Measurements from ENCODE around the gene ACAN.
A peak's percentile ranks its signal among the peaks of the same experiment; 100 is the strongest.
"Not testable (repeated sequence)": the region's sequence is repeated elsewhere in the genome, so short reads cannot be mapped to it uniquely, and the experiment has no call there.

Gene ACAN

DNA sequence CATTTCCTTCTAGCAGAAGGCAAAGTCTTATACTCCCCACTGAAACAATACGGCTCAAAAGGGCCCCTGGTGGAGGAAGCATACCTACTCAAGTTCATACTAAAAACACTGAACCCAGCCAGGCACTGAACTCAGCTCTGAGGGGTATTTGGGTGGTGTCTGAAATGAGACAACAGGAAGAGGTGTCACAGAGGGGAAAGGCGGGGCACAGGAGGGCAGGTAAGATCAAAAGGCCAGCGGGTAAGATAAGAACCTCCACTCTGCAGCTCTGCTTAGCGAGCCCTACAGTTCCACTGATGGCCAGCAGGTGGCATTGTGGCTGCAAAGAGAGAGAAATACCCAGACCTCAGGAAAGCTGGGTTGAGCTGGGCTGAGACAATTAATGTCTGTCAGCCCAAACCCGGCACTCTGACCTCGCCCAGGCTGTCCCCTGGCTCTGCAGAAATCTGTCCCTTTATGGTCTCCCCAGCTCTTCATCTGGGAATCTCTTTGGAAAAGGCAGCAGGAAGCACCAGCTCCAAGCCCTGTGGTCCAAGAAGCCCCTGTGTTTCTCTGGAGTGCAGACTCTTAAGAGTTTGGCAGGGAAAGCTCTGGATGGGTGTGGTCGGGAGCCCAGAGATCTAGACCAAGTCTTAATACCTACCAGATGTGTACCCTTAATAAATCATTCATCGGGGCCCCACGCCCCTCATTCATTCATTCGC is 101.5 kb downstream of the ACAN start:
- peak; percentile 93 for DNase-seq

DNA sequence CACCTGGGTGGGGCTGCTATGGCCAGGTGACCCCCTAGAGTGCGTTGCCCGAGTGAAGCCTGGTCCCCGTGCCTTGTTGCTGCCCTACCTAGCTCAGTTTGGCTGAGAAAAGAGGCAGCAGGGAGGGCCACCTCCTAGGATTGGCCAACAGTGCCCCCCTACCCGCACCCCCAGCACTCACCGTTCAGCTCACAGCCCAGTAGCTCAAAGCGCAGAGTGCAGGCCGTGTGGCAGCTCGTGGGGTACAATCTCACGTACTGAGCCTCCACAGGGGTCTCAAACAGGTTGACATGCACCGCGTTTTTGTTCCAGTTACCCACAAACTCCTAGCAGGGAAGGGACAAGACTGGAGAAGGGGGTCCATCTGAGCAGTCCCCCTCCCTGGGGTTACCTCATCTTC is 102.3 kb downstream of the ACAN start:
- DNase-seq: no peak

DNA sequence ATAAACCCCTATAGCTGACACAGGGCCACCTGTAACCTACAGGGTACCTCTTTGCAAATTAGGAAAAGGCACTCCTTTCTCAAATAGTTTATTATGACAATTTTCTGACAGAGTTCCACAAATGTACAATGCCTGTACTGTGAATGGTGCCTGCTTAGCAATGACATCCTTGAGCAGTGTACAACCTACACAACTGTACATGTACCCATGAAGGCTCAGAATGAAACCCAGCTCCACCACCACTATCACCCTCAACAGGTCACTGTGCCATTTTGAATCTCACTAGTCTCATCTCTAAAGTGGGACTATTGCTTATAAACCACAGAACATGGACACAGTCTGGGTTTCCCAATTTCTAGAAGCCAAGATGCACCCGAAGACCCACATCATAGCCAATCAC is 102.9 kb downstream of the ACAN start:
- no peak for DNase-seq

DNA sequence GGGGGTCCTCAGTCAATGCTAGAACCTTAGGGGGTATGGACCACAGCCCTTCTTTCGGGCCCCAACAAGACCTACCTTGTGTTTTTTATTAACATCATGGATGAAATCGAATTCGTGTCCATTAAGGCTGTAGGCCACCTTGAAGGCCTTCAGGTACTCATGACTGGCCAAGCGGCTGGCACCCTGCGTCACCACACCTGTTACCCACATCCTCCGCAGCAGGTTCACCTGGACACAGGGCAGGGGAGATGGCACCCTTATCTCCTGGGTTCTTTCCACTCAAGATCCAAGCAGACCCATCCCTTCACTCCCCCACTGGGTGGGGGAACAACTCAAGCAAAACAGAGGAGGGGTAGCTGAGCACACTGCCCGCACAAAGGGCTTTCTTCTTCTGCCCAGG is 103.3 kb downstream of the ACAN start:
- no peak for DNase-seq

DNA sequence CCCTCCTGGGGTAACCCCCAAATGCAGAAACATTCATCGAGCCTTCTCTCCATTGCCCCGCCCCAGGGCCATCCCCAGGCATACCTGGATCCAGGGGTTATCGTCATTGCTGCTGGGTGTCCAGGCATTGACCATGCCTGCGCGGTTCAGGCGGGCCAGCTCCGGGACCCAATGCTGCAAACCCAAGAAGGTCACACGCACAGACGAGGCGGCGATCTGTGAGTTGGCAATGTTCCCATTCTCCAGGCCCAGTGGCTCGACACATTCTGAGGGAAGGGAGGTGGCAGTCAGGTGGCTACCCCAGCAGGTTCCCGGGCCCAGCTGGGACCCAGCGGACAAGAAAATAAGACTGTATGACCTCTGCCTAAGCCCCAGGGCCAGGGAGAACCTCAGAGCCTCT is 103.9 kb downstream of the ACAN start:
- DNase-seq: no peak

DNA sequence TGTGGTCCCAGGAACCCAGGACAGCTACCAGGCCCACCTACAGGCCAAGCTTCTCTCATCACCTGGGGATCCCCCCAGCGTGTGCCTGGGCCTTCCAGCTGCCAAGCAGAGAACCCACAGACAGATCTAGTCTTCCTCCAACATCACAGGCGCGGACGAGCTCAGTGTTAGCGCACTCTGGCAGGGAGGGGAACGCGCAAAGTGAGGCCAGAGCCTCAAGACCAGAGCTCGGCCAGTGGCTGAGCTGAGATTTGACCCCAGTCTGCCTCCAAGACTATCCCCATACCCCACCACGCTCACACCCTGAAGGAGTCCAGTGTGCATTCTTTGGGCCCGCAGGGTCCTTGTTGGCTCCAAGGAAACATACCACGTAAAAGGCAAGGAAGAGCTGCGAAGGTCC is 104.9 kb downstream of the ACAN start:
- DNase-seq: no peak

DNA sequence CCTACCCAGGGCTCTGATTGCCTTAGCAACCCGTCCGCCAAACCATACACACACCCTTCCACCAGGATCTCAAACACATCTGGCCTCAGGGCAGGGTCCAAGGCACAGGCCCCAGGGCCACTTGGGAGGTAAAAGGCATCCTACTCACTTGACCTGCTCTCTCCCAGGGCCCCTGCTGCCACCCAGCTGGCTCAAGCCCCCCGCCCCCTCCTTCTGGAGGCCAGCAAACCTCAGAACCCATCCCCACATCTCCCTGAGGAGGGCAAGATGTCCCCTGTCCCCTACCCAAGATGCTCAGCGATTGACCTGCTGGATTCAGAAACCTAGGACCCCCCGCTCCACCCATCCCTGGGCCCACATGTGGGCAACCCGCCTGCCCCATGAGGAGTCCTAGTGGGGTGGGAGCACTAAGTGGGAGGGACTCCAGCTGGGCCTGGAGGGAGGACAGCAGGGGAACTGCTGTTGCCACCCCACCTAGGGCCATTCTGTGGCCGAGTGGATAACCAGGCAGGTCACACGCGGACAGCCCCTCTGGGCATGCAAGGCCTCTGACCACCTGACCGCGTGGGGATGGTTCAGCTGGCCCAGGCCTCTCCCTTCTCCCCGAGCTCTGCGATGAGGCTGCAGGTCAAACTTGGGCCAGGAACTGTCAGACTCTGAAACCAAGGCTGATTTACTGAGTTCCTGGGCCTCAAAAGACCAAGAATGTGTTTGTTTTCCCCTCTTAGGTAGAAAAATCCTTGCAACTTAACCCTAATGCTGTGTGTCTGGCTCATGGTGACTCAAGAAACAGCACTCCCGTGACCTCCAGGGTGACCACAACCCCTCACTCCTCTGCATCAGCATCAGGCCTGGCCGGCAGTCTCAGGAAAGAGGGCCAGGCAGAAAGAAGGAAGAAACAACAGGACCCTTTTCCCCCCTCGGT is 105.7 kb downstream of the ACAN start:
- DNase-seq: peak; percentile 58

DNA sequence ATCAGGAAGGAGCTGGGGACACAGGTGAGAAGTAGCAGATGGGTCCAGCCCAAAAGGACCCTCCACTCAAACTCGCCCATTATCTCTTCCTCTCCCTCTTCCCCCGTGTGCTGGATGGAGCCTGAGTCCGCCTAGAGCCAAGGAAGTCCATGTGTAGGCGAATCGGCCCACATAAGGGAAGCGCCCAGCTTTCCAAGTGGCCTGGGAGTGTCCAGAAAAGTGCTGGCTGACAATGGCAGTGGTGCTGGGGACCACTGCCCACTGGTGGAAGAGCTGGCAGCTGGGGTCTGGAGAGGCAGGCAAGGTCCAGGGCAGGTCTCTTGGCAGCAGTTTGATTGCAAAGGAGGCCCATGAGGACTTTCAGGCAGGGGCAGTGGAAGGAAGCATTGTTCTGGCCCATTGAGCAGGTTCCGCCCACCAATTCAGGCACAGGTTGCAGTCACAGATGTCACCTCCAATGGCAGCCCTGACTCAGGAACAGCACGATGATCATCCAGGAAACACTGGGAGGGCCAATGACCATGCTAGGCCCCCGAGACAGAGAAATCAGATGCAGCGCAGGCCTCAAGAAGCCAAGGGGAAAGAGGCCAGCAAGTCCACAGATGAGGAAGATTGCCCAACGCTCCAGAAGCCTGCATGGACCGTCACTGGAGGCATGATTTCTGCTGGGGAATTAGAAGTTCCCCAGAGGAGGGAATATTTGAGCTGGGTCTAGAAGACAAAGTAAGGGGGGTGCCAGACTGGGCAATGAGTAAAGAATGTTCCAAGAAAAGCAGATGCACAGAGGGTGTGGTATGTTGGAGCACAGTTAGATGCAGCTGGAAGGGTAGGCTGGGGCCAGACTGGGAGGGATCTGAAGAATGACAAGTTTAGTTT is 107.0 kb downstream of the ACAN start:
- DNase-seq: no peak

DNA sequence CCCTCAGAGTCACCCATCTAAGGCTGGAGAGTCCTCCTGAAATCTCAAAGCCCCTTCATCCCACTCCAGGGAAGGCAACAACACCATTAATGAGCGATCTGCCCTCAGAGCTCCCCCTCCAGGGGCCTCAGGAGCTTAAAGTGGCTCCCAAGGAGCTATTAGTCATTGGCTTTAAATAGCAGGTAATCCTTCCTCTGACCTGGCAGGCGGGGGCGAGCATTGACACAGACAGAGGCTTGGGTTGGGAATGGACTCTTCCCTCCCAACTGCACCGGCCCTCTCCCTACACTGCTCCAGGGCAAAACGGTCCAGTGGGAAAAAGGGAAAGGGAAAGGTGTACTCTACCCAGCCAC is 108.5 kb downstream of the ACAN start:
- DNase-seq: no peak

DNA sequence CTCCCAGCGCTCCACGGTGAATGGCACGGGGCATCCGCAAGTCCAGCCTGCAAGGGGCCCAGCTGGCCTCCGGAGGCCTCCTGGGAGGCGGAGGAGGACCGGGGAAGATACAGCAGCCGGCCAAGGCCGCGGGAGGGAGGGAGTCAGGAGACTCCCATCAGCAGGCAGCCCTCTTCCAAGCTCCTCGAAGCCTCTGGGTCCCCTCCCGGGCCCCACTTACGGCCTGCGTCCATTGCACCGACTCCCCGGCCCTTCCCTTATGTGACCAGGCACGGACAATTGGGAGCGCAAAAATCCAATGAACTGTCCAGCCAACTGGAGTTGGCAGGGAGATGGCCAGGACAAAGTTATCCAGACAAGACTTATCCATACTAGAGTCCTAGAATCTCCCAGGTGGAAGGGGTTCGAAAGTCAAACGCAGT is 109.3 kb downstream of the ACAN start:
- DNase-seq: no peak

DNA sequence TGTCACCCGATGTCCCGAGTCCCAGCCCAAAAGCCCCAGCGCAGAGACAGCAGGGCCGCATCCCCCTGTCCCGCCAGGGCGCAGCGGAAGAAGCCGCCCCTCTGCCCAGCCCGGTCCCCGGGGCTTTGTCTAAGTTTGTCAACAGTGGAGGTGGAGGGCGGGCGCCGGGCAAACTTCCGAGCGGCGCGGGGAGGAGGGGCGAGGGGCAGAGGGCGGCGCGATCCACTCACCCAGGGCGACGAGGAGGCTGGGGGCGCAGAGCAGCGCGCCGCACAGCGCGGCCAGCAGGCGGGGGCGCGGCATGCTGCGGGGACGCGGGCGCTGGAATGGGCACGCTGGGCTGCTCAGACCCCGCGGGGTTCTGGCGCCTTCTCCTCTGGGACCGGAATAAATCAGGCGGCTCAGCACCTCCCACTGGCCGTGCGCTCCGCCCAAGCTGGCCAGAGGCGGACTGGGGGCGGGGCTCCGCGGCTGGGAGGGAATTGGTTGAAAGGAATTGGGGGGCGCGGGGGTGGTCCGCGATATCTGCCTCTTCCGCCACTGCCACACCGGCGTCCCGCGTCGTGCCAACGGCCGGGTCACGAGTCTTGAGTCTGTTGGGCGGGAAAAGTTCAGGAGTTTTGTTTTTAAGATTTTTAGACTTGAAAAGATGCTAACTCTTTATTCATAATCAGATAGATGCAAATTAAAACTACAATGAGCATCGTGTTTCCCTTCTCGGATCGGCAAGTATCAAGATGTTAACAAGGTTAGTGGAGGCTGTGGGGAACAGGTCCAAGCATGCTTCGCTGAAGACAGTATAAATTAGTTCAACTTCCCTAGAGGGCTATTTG is 110.0 kb downstream of the ACAN start, which contains the start of gene MFGE8:
Gene MFGE8, minus strand, starts transcription at position 363 of the 833 bp plus-strand sequence. Its CDS starts 60 bp downstream, at position 303.
- peak; percentile 71 for DNase-seq

DNA sequence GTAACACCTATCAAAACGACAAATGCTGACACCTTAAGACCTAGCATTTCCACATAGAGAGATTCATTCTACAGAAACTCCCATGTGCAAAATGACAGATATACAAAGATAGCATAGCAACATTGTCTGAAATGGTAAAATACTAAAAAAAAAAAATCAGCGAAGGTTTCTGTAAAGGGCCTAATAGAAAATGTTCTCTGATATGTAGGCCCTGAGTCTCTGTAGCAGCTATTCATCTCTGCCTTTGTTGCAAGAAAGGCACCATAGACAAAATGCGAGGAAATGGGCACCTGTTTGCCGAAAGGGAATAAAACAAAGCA is 110.6 kb downstream of the ACAN start:
- no peak for DNase-seq

DNA sequence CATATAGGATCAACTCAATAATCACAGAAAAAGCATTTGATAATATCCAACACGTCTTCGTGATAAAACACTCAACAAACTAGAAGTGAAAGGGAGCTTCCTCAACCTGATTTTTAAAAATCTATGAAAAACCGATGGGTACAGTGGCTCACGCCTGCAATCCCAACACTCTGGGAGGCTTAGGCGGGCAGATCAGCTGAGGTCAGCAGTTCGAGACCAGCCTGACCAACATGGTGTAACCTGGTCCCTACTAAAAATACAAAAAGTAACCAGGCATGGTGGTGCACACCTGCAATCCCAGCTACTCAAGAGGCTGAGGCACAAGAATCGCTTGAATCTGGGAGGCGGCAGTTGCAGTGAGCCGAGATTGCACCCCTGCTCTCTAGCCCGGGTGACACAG is 112.1 kb downstream of the ACAN start:
- no peak for DNase-seq

DNA sequence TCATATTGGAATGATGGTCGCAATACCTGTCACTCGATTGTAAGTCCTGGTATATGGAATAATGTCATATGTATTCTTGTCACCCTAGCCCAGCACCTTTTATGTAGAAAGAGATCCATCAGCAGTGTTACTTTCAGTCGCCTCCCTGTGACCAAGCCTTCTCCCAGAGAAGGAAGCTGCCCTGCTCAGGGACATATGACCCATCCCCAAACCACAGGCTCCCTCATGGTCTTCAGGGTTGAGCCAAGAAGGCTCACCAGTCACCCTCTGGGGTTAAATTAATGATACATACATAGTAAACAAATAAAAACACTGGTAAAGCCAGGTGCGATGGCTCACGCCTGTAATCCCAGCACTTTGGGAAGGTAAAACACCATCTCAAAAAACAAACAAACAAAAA is 114.5 kb downstream of the ACAN start:
- peak; percentile 53 for DNase-seq

DNA sequence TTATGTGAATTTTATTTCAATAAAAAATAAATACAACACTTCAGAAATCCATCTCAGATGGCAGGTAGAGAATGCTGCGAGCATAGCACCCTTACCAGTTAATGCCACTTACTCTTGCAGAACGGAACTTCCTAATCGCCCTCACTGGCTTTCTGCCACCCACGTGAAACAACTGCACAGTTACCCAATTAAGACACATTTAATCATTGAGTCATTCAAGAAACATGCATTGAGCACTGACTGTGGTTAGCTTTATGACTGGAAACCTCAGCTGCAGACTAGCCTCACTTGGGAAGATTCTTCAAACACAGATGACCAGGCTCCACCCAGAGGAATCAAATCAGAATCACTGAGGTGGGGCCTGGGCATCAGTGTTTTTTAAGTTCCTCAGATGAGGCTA is 115.5 kb downstream of the ACAN start:
- DNase-seq: peak; percentile 66

DNA sequence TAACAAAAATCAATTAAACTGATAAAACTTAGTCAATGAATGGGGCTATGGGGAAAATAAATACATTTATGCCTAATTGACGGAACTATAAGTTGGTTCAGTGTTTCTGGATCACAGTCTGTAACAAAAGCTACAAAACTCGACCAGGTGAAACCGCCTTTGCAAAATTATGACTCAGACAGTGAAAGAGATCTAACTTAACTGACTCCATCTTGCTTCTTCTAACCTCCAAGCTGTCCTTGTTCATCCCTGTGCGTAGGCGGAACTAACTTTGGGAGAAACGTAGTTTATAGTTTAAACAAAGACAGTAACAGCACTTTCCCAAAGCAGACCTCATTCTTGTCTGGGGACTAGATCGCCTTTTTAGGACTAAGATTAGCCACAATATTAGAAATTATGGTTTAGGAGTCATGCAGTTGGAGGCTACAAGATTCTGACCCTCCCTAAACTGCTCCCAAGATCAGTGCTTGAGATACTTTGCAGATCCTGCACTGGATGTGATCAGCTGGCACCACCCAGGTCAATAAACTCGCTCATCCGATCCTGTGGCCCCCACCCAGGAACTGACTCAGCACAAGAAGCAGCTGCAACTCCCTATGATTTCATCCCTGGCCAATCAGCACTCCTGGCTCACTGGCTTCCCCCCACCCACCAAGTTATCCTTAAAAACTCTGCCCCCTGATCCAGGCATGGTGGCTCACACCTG is 117.1 kb downstream of the ACAN start:
- no peak for DNase-seq

DNA sequence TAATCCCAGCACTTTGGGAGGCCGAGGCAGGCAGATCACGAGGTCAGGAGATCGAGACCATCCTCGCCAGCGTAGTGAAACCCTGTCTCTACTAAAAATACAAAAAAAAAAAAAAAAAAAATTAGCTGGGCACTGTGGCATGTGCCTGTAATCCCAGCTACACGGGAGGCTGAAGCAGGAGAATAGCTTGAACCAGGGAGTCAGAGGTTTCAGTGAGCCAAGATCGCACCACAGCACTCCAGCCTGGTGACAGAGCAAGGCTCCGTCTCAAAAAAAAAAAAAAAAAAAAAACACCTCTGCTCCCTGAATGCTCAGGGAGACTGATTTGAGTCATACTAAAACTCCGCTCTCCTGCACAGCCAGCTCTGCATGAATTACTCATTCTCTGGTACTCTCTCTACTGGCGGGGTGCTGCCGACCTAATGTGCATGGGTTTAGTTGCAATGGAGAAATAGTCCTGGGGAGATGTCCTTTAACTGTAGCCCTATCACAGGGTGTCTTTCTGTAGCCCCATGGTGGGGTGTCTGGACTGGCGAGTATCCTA is 117.7 kb downstream of the ACAN start:
- DNase-seq: not testable (repeated sequence)
